Pericardium fibroblast (primary cell): ENCODE measurements around the gene LRRC4C. TPM values are rescaled to one million over a fixed set of nuclear protein-coding genes. Genes with fewer than 3 reads are reported as not detected.

Source experiments
- total RNA-seq: library from RNA; depleted of rRNA; stranded (reverse); fragments of >200 nt; gene quantifications from 2 replicates; pipeline ENCODE4 v1.2.3, GENCODE V29; 2015

Gene LRRC4C
- 0.12 and 0.17 TPM in 2 replicates for total RNA-seq

DNA sequence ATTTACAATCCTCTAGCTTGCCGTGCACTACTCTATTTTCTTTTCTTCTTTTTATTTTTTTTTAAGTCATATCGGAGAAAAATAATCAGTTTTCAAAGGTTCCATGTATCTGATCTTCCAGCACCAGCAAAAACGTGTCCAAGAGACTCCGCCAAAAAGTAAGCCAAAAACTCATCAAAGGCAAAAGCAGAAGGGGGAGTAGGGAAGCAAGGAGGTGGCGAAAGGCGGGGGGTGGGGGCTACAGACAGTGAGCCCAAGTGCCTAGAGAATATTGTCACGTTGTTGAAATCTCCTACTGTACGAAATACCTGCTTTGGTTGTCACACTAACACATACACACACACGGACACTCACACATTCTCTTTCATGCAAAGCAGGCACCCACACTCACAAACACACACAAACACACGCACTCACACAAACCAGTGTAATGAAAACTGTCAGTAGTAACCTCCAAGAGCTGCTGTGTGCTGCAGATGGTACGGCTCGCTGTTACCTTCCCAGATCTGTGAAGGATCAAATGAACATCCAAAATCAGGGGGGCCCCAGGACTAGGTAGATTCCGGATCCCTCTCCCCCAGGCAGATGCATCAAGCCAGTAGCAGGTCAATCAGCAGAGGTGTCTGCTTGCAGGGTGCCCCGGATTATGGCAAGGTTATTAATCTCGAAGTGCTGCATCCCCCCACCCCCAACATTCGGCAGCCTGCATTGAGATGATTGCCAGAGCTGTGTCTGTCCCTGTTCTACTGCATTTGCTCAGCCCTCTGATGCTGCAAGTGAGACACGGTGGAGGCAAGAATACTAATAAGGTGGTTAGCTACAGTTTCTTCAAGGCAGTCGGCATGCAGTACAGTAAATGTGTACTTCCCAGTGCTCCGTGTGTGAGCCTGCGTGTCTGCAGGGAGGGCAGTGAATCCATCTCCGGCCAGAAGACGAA, at the start of gene LRRC4C:
TSS of gene LRRC4C (minus strand) at position 188 of the 937 bp plus-strand sequence.

